BJ (cell line): ENCODE data around the gene RIPK1. TPM values are rescaled to one million over a fixed set of nuclear protein-coding genes. Genes with fewer than 3 reads are reported as not detected.
"Not testable (repeated sequence)": the region's sequence is repeated elsewhere in the genome, so short reads cannot be mapped to it uniquely, and the experiment has no call there.

Source experiments
- CTCF ChIA-PET: fragments of 350-600 bp; formaldehyde crosslinking; extraction: SDS; loops from one replicate; lab custom pipeline; 2021; ENCODE audit warnings: antibody characterized with exemption, inconsistent platforms; lab: Yijun Ruan, JAX
- POLR2A ChIA-PET: fragments of 300-600 bp; sonication (Branson Sonifier 250); formaldehyde crosslinking; extraction: SDS; loops from one replicate; lab custom pipeline; 2021; ENCODE audit warnings: antibody characterized with exemption; lab: Charles Lee
- DNase-seq: peaks from one replicate; pipeline ENCODE4 v3.0.0-alpha.2; 2011; ENCODE audit warnings: low read depth
- H3K27me3 ChIP-seq: 2 replicates; pipeline ENCODE4 v1.6.0; 2011; ENCODE audit warnings: low read length; ENCODE audit not compliant: control insufficient read depth, insufficient read depth
- H3K36me3 ChIP-seq: 2 replicates; pipeline ENCODE4 v1.5.1; 2011; ENCODE audit warnings: low read length; ENCODE audit not compliant: control insufficient read depth, insufficient read depth
- H3K4me3 ChIP-seq: 2 replicates; pipeline ENCODE4 v1.5.1; 2011; ENCODE audit warnings: low read depth, mild to moderate bottlenecking, control low read depth, low read length
- polyA plus RNA-seq: library from polyadenylated mRNA; depleted of rRNA; stranded (reverse); fragments of >200 nt; gene quantifications from 2 replicates; pipeline ENCODE4 v1.2.3, GENCODE V29; 2011
- TF ChIP-seq, protein P1 (sequence below): IDR thresholded peaks from 2 replicates; pipeline ENCODE4 v1.5.1; 2011; ENCODE audit warnings: low read depth, mild to moderate bottlenecking, control low read depth, inconsistent platforms, low read length, moderate library complexity; ENCODE audit not compliant: insufficient read depth

RIPK1 gene
- polyA plus RNA-seq, 1 experiment = 19.5 TPM

DNA sequence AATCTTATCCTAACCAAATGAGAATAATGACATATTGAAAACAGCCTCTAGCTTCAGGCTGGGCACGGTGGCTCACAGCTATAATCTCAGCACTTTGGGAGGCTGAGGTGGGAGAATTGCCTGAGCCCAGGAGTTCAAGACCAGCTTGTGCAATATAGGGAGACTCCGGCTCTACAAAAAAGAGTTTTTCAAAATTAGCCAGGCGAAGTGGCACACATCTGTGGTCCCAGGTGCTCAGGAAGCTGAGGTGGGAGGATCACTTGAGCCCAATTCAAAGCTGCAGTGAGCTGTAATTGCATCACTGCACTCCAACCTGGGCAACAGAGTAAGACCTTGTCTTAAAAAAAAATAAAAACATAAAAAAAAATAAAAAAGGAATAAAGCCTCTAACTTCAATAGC lies 84.4 kb downstream of the RIPK1 start:
- peaks cover 2% of the 10 kb centered on the region; the same call in 1 of the 2 replicates for H3K36me3 ChIP-seq
- TF ChIP-seq, protein P1, sequence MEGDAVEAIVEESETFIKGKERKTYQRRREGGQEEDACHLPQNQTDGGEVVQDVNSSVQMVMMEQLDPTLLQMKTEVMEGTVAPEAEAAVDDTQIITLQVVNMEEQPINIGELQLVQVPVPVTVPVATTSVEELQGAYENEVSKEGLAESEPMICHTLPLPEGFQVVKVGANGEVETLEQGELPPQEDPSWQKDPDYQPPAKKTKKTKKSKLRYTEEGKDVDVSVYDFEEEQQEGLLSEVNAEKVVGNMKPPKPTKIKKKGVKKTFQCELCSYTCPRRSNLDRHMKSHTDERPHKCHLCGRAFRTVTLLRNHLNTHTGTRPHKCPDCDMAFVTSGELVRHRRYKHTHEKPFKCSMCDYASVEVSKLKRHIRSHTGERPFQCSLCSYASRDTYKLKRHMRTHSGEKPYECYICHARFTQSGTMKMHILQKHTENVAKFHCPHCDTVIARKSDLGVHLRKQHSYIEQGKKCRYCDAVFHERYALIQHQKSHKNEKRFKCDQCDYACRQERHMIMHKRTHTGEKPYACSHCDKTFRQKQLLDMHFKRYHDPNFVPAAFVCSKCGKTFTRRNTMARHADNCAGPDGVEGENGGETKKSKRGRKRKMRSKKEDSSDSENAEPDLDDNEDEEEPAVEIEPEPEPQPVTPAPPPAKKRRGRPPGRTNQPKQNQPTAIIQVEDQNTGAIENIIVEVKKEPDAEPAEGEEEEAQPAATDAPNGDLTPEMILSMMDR = no peak
- no peaks in the 10 kb centered on the region for H3K27me3 ChIP-seq
- no peak for DNase-seq
- ChIA-PET CTCF (no interaction called here), POLR2A (interaction anchor here (0.7 kb wide), 1 partner anchor 74 kb away, joined by 6 read pairs; no protein-coding TSS in a partner anchor)
- H3K4me3 ChIP-seq = no peak overlapping the region

DNA sequence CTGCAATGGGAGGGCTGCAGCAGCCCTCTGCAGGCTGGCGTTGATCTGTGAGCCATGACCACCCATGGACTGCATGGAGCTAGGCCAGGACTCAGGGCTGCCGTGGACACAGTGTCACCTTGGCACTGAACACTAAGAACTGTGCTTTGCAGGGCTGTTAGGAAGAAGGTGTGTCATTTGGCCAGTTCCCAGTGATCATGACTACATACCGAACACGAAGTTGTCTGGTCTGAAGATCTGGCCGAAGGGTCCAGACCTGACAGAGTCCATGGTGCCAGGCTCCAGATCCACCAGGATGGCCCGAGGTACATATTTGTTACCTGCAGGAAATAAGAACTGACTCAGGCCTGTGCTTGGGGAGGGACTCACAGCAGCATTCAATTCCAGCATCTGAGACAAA lies 87.1 kb downstream of the RIPK1 start:
- DNase-seq, POLR2A ChIA-PET, H3K27me3 ChIP-seq, H3K36me3 ChIP-seq, H3K4me3 ChIP-seq: not testable (repeated sequence)
- CTCF ChIA-PET = interaction anchor here (3.1 kb wide), 1 partner anchor 54 kb away, joined by 16 read pairs; no protein-coding TSS in a partner anchor

DNA sequence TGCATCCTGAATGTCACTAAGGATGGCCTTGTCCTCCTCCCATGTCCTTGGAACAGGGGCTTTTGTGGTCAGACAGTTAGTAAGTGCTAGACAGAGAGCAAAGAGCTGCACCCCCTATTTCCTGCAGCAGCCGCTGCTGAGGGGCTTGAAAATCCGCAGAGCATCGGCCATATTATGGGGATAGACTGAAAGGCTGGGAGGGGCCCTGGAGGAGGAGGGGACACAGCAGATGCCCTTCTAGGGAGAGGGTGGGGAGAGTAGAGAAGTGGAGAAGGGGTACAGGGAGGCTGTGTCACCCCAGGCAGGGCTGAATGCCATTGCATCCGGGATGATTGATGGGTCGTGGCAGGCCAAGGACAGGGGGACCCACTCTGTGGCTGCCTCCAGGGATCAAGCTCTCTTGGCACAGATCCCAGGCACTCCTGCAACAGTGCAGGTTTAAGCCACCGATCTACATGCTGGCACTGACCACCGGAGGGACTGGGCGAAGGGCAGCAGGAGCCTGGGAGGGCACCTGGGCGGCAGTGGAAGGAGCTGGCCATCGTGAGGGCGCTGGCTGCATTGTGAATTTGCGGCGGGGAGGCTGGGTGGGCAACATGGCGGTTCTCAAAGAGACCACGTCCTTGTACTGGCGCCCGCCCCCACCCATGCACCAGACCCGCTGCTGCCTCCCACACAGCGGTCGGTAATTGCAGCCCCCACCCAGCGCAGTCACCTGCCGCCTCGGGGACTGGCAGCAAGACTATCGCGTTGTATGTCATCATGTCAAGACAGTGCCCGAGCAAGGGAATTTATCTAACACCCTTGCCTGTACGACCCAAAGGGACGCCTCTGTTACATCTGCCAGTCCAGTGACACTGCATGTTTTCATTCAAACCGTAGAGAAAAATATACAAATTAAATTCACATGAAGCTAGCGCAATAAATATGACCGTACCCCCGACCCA lies 88.2 kb downstream of the RIPK1 start:
- ChIA-PET CTCF (interaction anchor here (0.7 to 3.1 kb wide), 10 partner anchors 8 to 98 kb away, joined by 3 to 17 read pairs (median 4); no protein-coding TSS in a partner anchor), POLR2A (interaction anchor here (0.5 to 2.5 kb wide), 4 partner anchors 47 to 388 kb away, joined by 3 to 17 read pairs (median 6); no protein-coding TSS in a partner anchor)
- not testable (repeated sequence) for DNase-seq, H3K27me3 ChIP-seq, H3K36me3 ChIP-seq
- peak overlapping the region; percentile 95 for H3K4me3 ChIP-seq

DNA sequence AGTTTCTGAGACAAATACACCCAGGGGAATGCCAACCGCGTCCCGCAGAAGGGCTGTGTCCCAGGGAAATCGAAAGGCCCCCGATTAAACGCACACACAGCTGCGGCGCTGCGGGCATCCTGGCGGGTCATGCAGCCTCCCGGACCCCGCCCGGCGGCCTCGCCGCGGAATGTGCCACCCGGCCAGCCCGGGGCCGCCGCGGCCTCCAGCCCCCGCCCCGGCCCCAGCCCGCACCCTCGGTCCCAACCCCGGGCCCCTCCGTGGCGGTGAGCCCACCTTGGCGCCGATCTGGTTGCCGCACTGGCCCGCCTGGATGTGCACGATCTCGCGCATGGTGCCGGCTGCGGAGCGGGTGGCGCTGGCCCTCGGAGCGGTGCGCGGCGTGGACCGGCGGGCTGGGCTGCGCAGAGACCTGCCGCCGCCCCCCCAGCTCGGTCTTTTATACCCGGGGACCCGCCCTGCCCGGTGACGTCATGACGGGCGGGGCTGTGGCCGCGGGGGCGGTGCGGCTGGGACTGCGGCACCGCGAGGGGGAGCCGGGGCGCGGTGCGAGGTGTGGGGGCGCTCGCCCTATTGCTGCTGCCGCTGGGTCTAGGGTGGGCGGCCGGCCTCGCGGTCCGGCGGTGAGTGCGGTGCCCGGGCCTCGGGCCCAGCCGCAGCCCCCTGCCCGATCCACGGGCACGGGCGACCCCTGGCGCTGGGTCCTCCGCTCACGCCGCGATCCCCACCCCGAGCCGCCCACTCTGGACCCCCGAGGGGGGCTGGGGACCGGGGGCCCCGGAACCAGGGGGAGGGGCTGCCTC lies 89.0 kb downstream of the RIPK1 start, which contains the start of gene TUBB2A:
Gene TUBB2A (minus strand): TSS at position 414 of the 803 bp plus-strand sequence. CDS start 81 bp downstream, at position 333.
- TF ChIP-seq, protein P1 = peak; percentile 21; the same call in 1 of the 2 replicates
- H3K27me3 ChIP-seq = no peaks in the 10 kb centered on the region
- H3K4me3 ChIP-seq = peak within 1 kb of the TSS; percentile 95
- ChIA-PET POLR2A (interaction anchor here (0.5 to 2.5 kb wide), 4 partner anchors 46 to 389 kb away, joined by 3 to 17 read pairs (median 6); no protein-coding TSS in a partner anchor), CTCF (interaction anchor here (0.7 to 3.1 kb wide), 11 partner anchors 9 to 97 kb away, joined by 3 to 17 read pairs (median 4); no protein-coding TSS in a partner anchor)
- no peak for DNase-seq
- peaks cover 1% of the 10 kb centered on the region for H3K36me3 ChIP-seq

DNA sequence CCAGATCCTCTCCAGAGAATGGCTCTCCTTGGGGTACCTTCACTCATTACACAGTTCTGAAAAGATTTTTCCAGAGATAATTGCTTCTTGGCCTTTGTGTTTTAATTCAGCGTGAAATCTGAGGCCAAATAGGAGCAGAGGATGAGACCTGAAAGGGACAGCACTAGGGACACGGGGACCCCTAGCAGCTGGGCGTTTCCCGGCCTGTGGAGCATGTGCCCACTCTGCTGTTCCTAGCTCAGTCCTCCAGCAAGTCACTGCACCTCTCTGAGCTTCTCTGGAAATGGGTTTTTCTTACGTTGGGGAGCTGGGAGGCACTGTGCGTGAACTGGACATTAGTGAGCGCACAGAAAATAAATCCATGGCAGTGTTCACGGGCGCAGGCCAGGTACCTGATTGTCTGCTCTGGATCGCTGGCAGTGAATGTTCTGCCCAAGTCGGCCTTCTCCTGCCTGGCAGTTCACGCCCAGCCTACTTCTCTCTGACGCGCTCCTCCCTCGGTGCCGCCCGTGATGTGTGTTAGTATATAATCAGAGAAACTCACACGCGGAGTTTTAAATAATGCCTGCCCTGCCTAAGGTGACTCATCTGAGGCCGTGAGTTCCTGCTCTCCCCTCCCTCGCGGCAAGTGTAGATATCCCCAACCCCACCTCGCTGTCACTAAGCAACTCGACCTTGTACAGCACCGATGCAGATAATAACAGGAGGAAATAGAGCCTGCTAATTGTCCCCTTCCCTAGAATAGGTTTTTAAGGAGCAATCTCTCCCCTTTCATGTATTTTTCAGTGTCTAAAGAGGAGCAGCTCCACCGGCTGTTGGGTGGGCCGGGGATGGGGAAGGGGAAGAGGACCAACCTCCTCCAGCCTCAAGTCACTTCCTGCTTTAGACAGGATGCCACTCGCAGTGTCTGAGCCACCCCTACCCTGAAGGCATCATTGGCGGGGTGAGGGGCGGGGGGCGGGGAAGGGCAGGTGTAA lies 91.8 kb downstream of the RIPK1 start:
- no peak for DNase-seq
- CTCF ChIA-PET = interaction anchor here (0.6 to 3.1 kb wide), 3 partner anchors 88 to 94 kb away, joined by 3 to 17 read pairs (median 3); no protein-coding TSS in a partner anchor
- POLR2A ChIA-PET = interaction anchor here (0.6 kb wide), 1 partner anchor 204 kb away, joined by 4 read pairs; no protein-coding TSS in a partner anchor
- no peaks in the 10 kb centered on the region for H3K27me3 ChIP-seq
- no peak overlapping the region for H3K4me3 ChIP-seq
- TF ChIP-seq, protein P1 = no peak
- H3K36me3 ChIP-seq = peaks cover 1% of the 10 kb centered on the region
